A549 (cell line): Measurements from ENCODE around the gene ZNF385D. TPM values are rescaled to one million over a fixed set of nuclear protein-coding genes. Genes with fewer than 3 reads are reported as not detected.

Source experiments
- ATAC-seq, 2 experiments: fragments of 200-7000 bp in 1 of 2; fragments of >200 bp in 1 of 2; cut with Nextera tagmentation in 1 of 2; cut with Tn5 transposase in 1 of 2; 3 replicates each; pipeline versions ENCODE4 v1.8.0 to v1.9.1; 2018 to 2020; ENCODE audit warnings: mild to moderate bottlenecking in 1 of 2, moderate library complexity in 1 of 2
- CTCF ChIA-PET: fragments of 300-600 bp; sonication (Branson Sonifier 250); formaldehyde crosslinking; extraction: SDS; loops from one replicate; lab custom pipeline; 2021; ENCODE audit warnings: antibody characterized with exemption, inconsistent platforms; lab: Yijun Ruan, JAX
- POLR2A ChIA-PET: fragments of 350-600 bp; formaldehyde crosslinking; extraction: SDS; loops from one replicate; lab custom pipeline; 2021; ENCODE audit warnings: antibody characterized with exemption, inconsistent platforms; lab: Yijun Ruan, JAX
- DNase-seq, 2 experiments: peaks; one replicate each; pipeline versions ENCODE4 v3.0.0 to v3.0.0-alpha.2; 2011 to 2016; ENCODE audit warnings: low read depth in 1 of 2, low spot score in 1 of 2
- FAIRE-seq: peaks from 2 replicates; lab custom pipeline; 2011; peaks lifted over from hg19 to GRCh38; lab: Jason Lieb, UNC
- H3K27ac ChIP-seq, 2 experiments: fragments of >200 bp; sonication (Bioruptor Twin); formaldehyde crosslinking; 3 replicates each; pipeline ENCODE4 v1.5.1; 2016 to 2017
- H3K4me1 ChIP-seq: fragments of >200 bp; sonication (Bioruptor Twin); formaldehyde crosslinking; 3 replicates; pipeline ENCODE4 v1.6.1; 2016
- H3K4me2 ChIP-seq: fragments of >200 bp; sonication (Bioruptor Twin); formaldehyde crosslinking; 3 replicates; pipeline ENCODE4 v1.6.1; 2016
- H3K4me3 ChIP-seq: fragments of >200 bp; sonication (Bioruptor Twin); formaldehyde crosslinking; 3 replicates; pipeline ENCODE4 v1.5.1; 2016
- H3K9me3 ChIP-seq: fragments of >200 bp; sonication (Bioruptor Twin); formaldehyde crosslinking; 3 replicates; pipeline ENCODE4 v1.6.1; 2016
- BHLHE40 ChIP-seq: IDR thresholded peaks from 2 replicates; pipeline ENCODE4 v1.6.1; 2012; ENCODE audit warnings: low read depth, low read length, inconsistent platforms
- CBX8 ChIP-seq: fragments of 200-600 bp; sonication (generic); IDR thresholded peaks from 2 replicates; pipeline ENCODE4 v1.6.1; 2016
- CHD2 ChIP-seq: fragments of 150-350 bp; IDR thresholded peaks from 2 replicates; pipeline ENCODE4 v1.6.1; 2014; ENCODE audit warnings: low read length; ENCODE audit not compliant: partially characterized antibody
- HOXB5 ChIP-seq: fragments of 250-450 bp; sonication (Bioruptor Pico); IDR thresholded peaks from 2 replicates; pipeline ENCODE4 v1.5.0; 2020; ENCODE audit warnings: mild to moderate bottlenecking, moderate library complexity
- MAFK ChIP-seq: fragments of 450-650 bp; IDR thresholded peaks from 2 replicates; pipeline ENCODE4 v1.6.1; 2014; ENCODE audit not compliant: partially characterized antibody
- SREBF2 ChIP-seq: fragments of 450-650 bp; IDR thresholded peaks from 2 replicates; pipeline ENCODE4 v1.6.1; 2014; ENCODE audit warnings: mild to moderate bottlenecking, moderate library complexity
- TFCP2L1 ChIP-seq: fragments of 250-450 bp; sonication (Bioruptor Pico); IDR thresholded peaks from 2 replicates; pipeline ENCODE4 v1.5.0; 2021; ENCODE audit warnings: mild to moderate bottlenecking
- ZC3H11A ChIP-seq: fragments of 450-650 bp; IDR thresholded peaks from 2 replicates; pipeline ENCODE4 v1.6.1; 2014; ENCODE audit warnings: antibody characterized with exemption, mild to moderate bottlenecking
- ZSCAN20 ChIP-seq: fragments of 250-450 bp; sonication (Bioruptor Pico); IDR thresholded peaks from 2 replicates; pipeline ENCODE4 v1.8.0; 2022; ENCODE audit warnings: mild to moderate bottlenecking, moderate library complexity
- WGBS: methylation state at CpG from one replicate; pipeline ENCODE4 v1.1.6; 2017; ENCODE audit errors: missing lambda C conversion rate; 5-methylcytosine and 5-hydroxymethylcytosine counted together
- polyA plus RNA-seq, 4 experiments: library from polyadenylated mRNA; depleted of rRNA in 3 of 4; stranded (reverse); fragments of >200 nt; fragmentation: RNase III in 1 of 4; extraction: RNeasy Plus Mini Kit Qiagen cat#74134 plus additional on column Dnase treatment in 1 of 4; gene quantifications; 2 replicates in 3 of 4; 3 replicates in 1 of 4; pipeline ENCODE4 v1.2.3, GENCODE V29; 2011 to 2017
- TF ChIP-seq, protein P1 (sequence below): fragments of >200 bp; sonication (Bioruptor Twin); formaldehyde crosslinking; IDR thresholded peaks from 3 replicates; pipeline ENCODE4 v1.6.1; 2016
- TF ChIP-seq, protein P2 (sequence below): IDR thresholded peaks from 2 replicates; pipeline ENCODE4 v1.6.1; 2012
- TF ChIP-seq, protein P3 (sequence below): fragments of 250-450 bp; sonication (Bioruptor Pico); IDR thresholded peaks from 2 replicates; pipeline ENCODE4 v1.5.0; 2021; ENCODE audit warnings: mild to moderate bottlenecking, moderate library complexity, borderline replicate concordance
- TF ChIP-seq, protein P4 (sequence below): fragments of >200 bp; sonication (Bioruptor Twin); formaldehyde crosslinking; IDR thresholded peaks from 2 replicates; pipeline ENCODE4 v1.6.1; 2016
- TF ChIP-seq, protein P5 (sequence below): fragments of 250-450 bp; sonication (Bioruptor Pico); IDR thresholded peaks from 2 replicates; pipeline ENCODE4 v1.5.0; 2020; ENCODE audit warnings: low read depth, mild to moderate bottlenecking, moderate library complexity
- TF ChIP-seq, protein P6 (sequence below): fragments of 200-600 bp; sonication (generic); IDR thresholded peaks from 2 replicates; pipeline ENCODE4 v1.6.1; 2016; ENCODE audit warnings: antibody characterized with exemption, mild to moderate bottlenecking, moderate library complexity

The ZNF385D gene
- polyA plus RNA-seq, 2 of the 4 experiments (the other 2 are of a cell fraction), result not detected

DNA sequence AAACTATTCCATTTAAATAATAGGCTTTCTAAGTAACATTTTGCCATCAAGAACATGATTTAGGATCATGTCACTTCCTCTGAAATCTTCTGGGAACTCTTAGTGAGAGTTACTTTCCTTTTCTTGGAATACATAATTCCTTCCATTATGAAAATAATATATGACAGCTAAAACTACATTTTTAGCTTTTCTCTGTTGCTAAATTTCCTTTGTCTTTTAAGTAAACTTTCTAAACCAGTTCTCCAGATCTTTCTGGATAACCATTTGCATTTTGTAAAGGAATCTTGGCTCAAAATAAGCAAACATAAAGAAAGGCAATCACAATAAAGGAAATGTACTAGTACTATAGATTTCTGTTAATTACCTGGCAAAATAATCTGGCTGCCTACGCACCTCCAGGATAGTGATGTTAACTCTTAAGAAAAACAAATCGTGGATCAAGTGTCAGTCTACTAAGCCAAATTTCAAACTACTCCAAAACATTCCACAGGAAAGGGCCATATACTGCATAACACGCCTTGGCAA lies 165.7 kb downstream of the ZNF385D start:
- no peaks in the 10 kb centered on the region for H3K9me3 ChIP-seq
- no peak for FAIRE-seq
- CTCF ChIA-PET, result no interaction called here
- 10% methylated on average over 3 of the region's 3 CpGs for WGBS
- TF ChIP-seq, protein P1, sequence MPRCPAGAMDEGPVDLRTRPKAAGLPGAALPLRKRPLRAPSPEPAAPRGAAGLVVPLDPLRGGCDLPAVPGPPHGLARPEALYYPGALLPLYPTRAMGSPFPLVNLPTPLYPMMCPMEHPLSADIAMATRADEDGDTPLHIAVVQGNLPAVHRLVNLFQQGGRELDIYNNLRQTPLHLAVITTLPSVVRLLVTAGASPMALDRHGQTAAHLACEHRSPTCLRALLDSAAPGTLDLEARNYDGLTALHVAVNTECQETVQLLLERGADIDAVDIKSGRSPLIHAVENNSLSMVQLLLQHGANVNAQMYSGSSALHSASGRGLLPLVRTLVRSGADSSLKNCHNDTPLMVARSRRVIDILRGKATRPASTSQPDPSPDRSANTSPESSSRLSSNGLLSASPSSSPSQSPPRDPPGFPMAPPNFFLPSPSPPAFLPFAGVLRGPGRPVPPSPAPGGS, result no peak
- TF ChIP-seq, all 56 proteins: peak for 0
- no peaks in the 10 kb centered on the region for H3K4me1 ChIP-seq
- ATAC-seq (no peak), DNase-seq (no peak)
- H3K4me2 ChIP-seq, result no peak overlapping the region
- no peak overlapping the region for H3K4me3 ChIP-seq
- no peak overlapping the region for H3K27ac ChIP-seq
- POLR2A ChIA-PET, result no interaction called here

DNA sequence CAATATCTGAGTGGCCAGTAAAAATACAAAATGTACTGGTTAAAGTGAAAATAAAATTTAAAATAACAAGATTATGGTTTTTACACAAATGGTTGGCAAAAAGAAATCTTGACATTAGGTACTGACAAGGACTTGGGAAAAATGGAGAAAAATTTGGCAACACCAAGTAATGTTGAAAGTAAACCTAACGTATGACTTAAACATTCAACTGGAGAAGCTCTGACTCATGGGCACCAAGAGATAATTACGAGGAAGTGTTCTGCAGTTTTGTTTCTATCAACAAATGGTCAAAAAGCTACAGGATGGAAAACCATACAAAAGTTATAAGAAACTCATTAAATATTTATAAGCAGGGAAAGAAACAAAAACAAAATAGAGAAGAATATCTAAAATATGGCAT lies 177.7 kb downstream of the ZNF385D start:
- Histone ChIP-seq H3K9me3 (no peaks in the 10 kb centered on the region), H3K4me3 (no peak overlapping the region), H3K27ac (no peak overlapping the region), H3K4me2 (no peak overlapping the region), H3K4me1 (no peaks in the 10 kb centered on the region)
- DNase-seq, result no peak
- WGBS, result 3% methylated on average over 2 of the region's 2 CpGs
- FAIRE-seq, result no peak
- TF ChIP-seq BHLHE40 (no peak), ZC3H11A (no peak), HOXB5 (CRISPR knock-in tag) (no peak), MAFK (no peak), TFCP2L1 (no peak), ZSCAN20 (CRISPR knock-in tag) (no peak), CBX8 (no peak), SREBF2 (no peak), CHD2 (no peak)
- TF ChIP-seq, protein P2, sequence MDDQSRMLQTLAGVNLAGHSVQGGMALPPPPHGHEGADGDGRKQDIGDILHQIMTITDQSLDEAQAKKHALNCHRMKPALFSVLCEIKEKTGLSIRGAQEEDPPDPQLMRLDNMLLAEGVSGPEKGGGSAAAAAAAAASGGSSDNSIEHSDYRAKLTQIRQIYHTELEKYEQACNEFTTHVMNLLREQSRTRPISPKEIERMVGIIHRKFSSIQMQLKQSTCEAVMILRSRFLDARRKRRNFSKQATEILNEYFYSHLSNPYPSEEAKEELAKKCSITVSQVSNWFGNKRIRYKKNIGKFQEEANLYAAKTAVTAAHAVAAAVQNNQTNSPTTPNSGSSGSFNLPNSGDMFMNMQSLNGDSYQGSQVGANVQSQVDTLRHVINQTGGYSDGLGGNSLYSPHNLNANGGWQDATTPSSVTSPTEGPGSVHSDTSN, result no peak
- TF ChIP-seq, protein P3, sequence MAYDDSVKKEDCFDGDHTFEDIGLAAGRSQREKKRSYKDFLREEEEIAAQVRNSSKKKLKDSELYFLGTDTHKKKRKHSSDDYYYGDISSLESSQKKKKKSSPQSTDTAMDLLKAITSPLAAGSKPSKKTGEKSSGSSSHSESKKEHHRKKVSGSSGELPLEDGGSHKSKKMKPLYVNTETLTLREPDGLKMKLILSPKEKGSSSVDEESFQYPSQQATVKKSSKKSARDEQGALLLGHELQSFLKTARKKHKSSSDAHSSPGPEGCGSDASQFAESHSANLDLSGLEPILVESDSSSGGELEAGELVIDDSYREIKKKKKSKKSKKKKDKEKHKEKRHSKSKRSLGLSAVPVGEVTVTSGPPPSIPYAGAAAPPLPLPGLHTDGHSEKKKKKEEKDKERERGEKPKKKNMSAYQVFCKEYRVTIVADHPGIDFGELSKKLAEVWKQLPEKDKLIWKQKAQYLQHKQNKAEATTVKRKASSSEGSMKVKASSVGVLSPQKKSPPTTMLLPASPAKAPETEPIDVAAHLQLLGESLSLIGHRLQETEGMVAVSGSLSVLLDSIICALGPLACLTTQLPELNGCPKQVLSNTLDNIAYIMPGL (CRISPR knock-in tag), result no peak
- TF ChIP-seq, protein P4, sequence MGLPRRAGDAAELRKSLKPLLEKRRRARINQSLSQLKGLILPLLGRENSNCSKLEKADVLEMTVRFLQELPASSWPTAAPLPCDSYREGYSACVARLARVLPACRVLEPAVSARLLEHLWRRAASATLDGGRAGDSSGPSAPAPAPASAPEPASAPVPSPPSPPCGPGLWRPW, result no peak
- TF ChIP-seq, protein P5, sequence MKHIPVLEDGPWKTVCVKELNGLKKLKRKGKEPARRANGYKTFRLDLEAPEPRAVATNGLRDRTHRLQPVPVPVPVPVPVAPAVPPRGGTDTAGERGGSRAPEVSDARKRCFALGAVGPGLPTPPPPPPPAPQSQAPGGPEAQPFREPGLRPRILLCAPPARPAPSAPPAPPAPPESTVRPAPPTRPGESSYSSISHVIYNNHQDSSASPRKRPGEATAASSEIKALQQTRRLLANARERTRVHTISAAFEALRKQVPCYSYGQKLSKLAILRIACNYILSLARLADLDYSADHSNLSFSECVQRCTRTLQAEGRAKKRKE, result no peak
- TF ChIP-seq, protein P6, sequence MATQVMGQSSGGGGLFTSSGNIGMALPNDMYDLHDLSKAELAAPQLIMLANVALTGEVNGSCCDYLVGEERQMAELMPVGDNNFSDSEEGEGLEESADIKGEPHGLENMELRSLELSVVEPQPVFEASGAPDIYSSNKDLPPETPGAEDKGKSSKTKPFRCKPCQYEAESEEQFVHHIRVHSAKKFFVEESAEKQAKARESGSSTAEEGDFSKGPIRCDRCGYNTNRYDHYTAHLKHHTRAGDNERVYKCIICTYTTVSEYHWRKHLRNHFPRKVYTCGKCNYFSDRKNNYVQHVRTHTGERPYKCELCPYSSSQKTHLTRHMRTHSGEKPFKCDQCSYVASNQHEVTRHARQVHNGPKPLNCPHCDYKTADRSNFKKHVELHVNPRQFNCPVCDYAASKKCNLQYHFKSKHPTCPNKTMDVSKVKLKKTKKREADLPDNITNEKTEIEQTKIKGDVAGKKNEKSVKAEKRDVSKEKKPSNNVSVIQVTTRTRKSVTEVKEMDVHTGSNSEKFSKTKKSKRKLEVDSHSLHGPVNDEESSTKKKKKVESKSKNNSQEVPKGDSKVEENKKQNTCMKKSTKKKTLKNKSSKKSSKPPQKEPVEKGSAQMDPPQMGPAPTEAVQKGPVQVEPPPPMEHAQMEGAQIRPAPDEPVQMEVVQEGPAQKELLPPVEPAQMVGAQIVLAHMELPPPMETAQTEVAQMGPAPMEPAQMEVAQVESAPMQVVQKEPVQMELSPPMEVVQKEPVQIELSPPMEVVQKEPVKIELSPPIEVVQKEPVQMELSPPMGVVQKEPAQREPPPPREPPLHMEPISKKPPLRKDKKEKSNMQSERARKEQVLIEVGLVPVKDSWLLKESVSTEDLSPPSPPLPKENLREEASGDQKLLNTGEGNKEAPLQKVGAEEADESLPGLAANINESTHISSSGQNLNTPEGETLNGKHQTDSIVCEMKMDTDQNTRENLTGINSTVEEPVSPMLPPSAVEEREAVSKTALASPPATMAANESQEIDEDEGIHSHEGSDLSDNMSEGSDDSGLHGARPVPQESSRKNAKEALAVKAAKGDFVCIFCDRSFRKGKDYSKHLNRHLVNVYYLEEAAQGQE, result no peak
- CTCF ChIA-PET, result no interaction called here
- POLR2A ChIA-PET, result no interaction called here
- no peak for ATAC-seq
